GM12873 (cell line): ENCODE measurements around the gene SCN2A.

Source experiments
- TF ChIP-seq, protein P1 (sequence below): IDR thresholded peaks from 2 replicates; pipeline ENCODE4 v1.5.1; 2012; ENCODE audit warnings: low read depth, mild to moderate bottlenecking, moderate library complexity, low read length, control low read depth; ENCODE audit not compliant: insufficient read depth; ENCODE audit errors: missing control alignments

The SCN2A gene

DNA sequence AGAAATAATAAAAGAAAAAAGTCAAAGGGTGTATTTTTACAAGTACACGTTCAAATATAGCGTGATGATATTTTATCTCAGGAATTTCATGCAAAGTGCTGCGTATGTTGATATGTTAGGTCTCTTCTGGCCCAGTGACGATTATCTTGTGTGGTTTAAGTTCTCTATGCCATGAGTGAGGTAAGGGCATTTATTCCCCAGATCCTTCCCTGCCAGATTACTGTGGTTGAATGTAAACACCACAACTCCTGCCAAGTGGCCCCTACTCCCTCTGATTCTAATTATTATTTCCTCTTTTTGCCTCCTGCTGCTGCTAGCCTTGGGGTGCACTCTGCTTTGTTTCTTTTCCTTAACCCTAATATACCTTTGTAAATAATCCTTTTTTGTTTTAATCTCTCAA, 12.2 kb downstream of the SCN2A start:
- TF ChIP-seq, protein P1, sequence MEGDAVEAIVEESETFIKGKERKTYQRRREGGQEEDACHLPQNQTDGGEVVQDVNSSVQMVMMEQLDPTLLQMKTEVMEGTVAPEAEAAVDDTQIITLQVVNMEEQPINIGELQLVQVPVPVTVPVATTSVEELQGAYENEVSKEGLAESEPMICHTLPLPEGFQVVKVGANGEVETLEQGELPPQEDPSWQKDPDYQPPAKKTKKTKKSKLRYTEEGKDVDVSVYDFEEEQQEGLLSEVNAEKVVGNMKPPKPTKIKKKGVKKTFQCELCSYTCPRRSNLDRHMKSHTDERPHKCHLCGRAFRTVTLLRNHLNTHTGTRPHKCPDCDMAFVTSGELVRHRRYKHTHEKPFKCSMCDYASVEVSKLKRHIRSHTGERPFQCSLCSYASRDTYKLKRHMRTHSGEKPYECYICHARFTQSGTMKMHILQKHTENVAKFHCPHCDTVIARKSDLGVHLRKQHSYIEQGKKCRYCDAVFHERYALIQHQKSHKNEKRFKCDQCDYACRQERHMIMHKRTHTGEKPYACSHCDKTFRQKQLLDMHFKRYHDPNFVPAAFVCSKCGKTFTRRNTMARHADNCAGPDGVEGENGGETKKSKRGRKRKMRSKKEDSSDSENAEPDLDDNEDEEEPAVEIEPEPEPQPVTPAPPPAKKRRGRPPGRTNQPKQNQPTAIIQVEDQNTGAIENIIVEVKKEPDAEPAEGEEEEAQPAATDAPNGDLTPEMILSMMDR: no peak

DNA sequence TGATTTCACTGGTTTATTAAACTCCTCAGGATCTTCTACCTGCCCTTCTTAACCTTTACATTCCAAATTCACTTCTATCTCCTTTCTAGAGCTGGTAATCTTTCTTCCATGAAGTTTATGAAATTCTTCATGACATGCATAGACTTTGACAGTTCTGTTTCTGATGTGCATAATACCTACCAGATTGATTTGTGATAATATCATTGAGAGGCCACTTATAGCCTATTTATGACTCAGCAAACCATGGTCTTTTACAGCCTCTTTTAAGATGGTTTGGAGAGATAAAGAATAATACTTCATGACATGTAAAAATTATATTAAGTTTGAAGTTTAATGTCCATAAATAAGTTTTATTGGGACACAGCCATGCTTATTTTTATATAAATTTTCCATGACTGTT, 14.0 kb downstream of the SCN2A start:
- TF ChIP-seq, protein P1: no peak

DNA sequence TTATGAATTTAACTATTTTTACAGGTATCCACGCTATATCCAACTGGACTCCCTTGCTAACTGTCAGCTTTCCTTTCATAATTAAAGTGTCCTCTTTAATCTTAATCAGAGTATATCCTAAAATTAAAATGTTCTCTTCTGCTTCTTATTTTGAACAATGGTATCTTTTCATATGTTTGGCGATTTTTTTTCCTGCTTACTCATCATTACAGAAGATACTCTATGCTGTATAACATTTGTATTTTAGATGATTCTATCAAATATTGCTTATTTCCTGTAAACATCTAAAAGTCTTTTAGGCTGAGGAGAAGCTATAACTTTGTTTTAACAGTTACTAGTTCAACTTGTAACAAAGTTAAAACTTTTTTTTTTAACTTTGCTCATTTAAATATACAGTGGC, 17.4 kb downstream of the SCN2A start:
- TF ChIP-seq, protein P1: no peak

DNA sequence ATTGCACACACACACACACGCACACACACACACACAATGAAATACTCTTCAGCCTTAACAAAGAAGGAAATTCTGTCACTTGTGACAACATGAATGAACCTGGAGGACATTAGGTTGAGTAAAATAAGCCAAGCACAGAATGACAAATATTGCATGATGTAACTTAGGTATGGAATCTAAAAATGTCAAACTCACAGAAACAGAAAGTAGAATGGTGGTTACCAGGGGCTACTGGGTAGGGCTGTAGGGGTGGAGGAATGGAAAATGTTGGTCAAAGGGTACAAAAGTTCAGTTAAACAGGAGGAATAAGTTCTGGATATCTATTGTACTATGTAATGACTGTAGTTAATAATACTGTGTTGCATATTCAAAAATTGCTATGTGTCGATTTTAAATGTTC, 29.5 kb downstream of the SCN2A start:
- TF ChIP-seq, protein P1: no peak

DNA sequence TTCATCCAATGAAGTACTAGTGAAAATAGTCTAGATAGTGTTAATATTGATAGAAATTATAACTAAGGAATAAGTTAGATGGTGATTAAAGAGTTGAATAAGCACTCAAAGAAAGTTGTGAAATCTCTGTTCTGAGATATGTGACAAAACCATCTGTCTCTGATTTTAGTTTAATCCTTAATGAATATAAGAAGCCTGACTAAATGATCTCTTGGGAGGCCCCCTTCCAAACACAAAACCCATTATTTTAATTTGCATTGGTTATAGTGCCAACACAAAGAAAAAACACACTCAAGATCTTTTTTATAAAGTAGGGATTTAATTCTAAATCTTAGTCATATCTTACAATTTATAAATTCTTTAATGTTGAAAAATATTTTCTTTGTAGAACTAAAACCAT, 34.0 kb downstream of the SCN2A start:
- TF ChIP-seq, protein P1: no peak

DNA sequence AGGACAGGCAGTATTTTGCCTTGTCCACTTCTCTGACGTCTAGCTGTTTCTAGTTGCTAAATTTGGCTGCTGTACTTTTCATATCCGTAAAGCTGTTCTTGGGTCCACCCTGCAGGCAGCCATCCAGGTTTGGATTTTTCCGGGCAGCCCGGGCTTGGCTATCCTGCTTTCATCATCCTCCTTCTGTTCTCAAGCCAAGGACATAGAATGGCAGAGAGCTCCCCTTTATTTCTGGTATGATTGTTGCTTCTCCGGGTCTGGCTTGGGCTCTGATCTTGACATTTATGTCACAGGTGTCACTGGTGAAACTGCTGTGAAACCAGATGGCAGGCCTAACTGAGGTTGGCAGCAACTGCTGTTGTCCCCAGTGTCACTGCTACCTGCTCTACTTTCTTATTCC, 35.5 kb downstream of the SCN2A start:
- TF ChIP-seq, protein P1: no peak

DNA sequence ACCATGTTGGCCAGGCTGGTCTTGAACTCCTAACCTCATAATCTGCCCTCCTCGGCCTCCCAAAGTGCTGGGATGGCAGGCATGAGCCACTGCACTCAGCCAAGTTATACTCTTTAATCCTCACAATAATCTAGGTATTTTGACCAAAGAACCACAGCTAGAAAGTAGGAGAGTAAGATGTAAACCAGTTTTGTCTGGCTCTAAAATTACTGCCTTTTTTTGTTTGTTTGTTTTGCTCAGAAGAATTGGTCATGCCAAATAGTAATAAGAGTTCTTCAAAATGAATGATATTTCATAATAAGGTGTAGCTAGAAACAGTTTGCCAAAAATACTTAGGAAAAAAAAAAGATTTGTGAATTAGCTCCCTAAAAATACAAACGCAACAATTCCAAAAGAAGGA, 36.7 kb downstream of the SCN2A start:
- TF ChIP-seq, protein P1: no peak
